HepG2 (cell line): ENCODE data around the gene GDAP1L1. TPM values are rescaled to one million over a fixed set of nuclear protein-coding genes. Genes with fewer than 3 reads are reported as not detected.

Experiments
- ATAC-seq: fragments of 200-7000 bp; cut with Tn5 transposase; 3 replicates; pipeline ENCODE4 v1.9.1; 2020; ENCODE audit warnings: mild to moderate bottlenecking, moderate library complexity
- BruUV-seq: library from RNA; stranded (reverse); fragments of 400-500 nt; replicated peaks from 2 replicates; lab custom pipeline; 2021; lab: Mats Ljungman, UMichigan
- CTCF ChIA-PET: fragments of 300-600 bp; formaldehyde crosslinking; extraction: SDS; loops from one replicate; lab custom pipeline; 2021; ENCODE audit warnings: low total read pairs, inconsistent platforms, low intra/inter-chr PET ratio; lab: Yijun Ruan, JAX
- POLR2A ChIA-PET: fragments of 350-600 bp; sonication (Branson Sonifier 250); formaldehyde crosslinking; loops from one replicate; lab custom pipeline; 2020; ENCODE audit warnings: antibody characterized with exemption, inconsistent platforms; lab: Yijun Ruan, JAX
- DNase-seq: peaks from one replicate; pipeline ENCODE4 v3.0.0-alpha.2; 2015; ENCODE audit warnings: low spot score
- FAIRE-seq: peaks from 3 replicates; lab custom pipeline; 2011; peaks lifted over from hg19 to GRCh38; lab: Jason Lieb, UNC
- H2AFZ ChIP-seq: one replicate; pipeline ENCODE4 v1.6.1; 2011; ENCODE audit warnings: low read length, inconsistent platforms
- H3K27ac ChIP-seq: fragments of 300-600 bp; 3 replicates; pipeline ENCODE4 v1.8.0; 2011; ENCODE audit warnings: mixed run types, mild to moderate bottlenecking, mixed read lengths, low read length, inconsistent platforms; ENCODE audit not compliant: insufficient read depth; ENCODE audit errors: extremely low read length
- H3K27me3 ChIP-seq, 2 experiments: fragments of 200-600 bp in 1 of 2; 2 replicates in 1 of 2; 3 replicates in 1 of 2; pipeline versions ENCODE4 v1.6.0 to v1.8.0; 2011; ENCODE audit warnings: low read length in 2 of 2, mild to moderate bottlenecking in 2 of 2, moderate library complexity in 2 of 2, inconsistent platforms in 1 of 2; ENCODE audit not compliant: insufficient read depth in 2 of 2, control insufficient read depth in 1 of 2
- H3K36me3 ChIP-seq, 2 experiments: fragments of 200-600 bp in 1 of 2; replicated peaks in 1 of 2; 2 replicates in 1 of 2; 3 replicates in 1 of 2; pipeline versions ENCODE4 v1.5.1 to v1.8.0; 2011; ENCODE audit warnings: low read length in 2 of 2, inconsistent platforms in 1 of 2; ENCODE audit not compliant: insufficient read depth in 2 of 2, control insufficient read depth in 1 of 2
- H3K4me1 ChIP-seq: 2 replicates; pipeline ENCODE4 v1.5.1; 2012; ENCODE audit warnings: low read length, inconsistent platforms; ENCODE audit not compliant: insufficient read depth
- H3K4me2 ChIP-seq: 2 replicates; pipeline ENCODE4 v1.6.0; 2011; ENCODE audit warnings: low read depth, low read length, inconsistent platforms
- H3K4me3 ChIP-seq, 3 experiments: fragments of 200-600 bp in 1 of 3; sonication (generic), shearing (Covaris generic) in 1 of 3; replicated peaks in 1 of 3; 2 replicates each; pipeline ENCODE4 v1.5.1; 2011 to 2016; ENCODE audit warnings: low read length in 3 of 3, inconsistent platforms in 2 of 3, low read depth in 2 of 3, mild to moderate bottlenecking in 2 of 3, control low read depth in 1 of 3, mixed read lengths in 1 of 3; ENCODE audit not compliant: insufficient read depth in 1 of 3
- H3K79me2 ChIP-seq: one replicate; pipeline ENCODE4 v1.6.1; 2011; ENCODE audit warnings: low read length, inconsistent platforms; ENCODE audit not compliant: insufficient read depth
- H3K9ac ChIP-seq: 2 replicates; pipeline ENCODE4 v1.6.0; 2011; ENCODE audit warnings: mild to moderate bottlenecking, low read depth, low read length, inconsistent platforms; ENCODE audit not compliant: insufficient read depth
- H3K9me3 ChIP-seq: 2 replicates; pipeline ENCODE4 v1.5.1; 2012; ENCODE audit warnings: mild to moderate bottlenecking, low read length
- H4K20me1 ChIP-seq: 2 replicates; pipeline ENCODE4 v1.6.0; 2011; ENCODE audit warnings: inconsistent platforms, mild to moderate bottlenecking, low read length, moderate library complexity; ENCODE audit not compliant: insufficient read depth
- CAMTA2 ChIP-seq: sonication (generic); formaldehyde crosslinking; IDR thresholded peaks from 2 replicates; pipeline ENCODE4 v1.4.0; 2020; ENCODE audit warnings: mild to moderate bottlenecking, missing genetic modification reagents, borderline replicate concordance
- ELF4 ChIP-seq: sonication (generic); formaldehyde crosslinking; IDR thresholded peaks from 2 replicates; pipeline ENCODE4 v1.5.0; 2020; ENCODE audit warnings: missing genetic modification reagents, mild to moderate bottlenecking, moderate library complexity, borderline replicate concordance
- FOXK1 ChIP-seq: sonication (generic); formaldehyde crosslinking; IDR thresholded peaks from 2 replicates; pipeline ENCODE4 v1.4.0; 2020; ENCODE audit warnings: low read depth, missing genetic modification reagents, borderline replicate concordance
- KAT2B ChIP-seq: fragments of 150-350 bp; IDR thresholded peaks from 2 replicates; pipeline ENCODE4 v1.6.1; 2014; ENCODE audit warnings: low read depth, low read length, borderline replicate concordance
- NFIC ChIP-seq: IDR thresholded peaks from 2 replicates; pipeline ENCODE4 v1.6.1; 2012; ENCODE audit warnings: mild to moderate bottlenecking, low read length, inconsistent platforms
- RFX3 ChIP-seq: IDR thresholded peaks from 2 replicates; pipeline ENCODE4 v1.6.1; 2016; ENCODE audit warnings: missing biosample characterization, missing genetic modification reagents
- SNAPC4 ChIP-seq: sonication (generic); formaldehyde crosslinking; IDR thresholded peaks from 2 replicates; pipeline ENCODE4 v1.4.0; 2020; ENCODE audit warnings: mild to moderate bottlenecking, missing genetic modification reagents
- ZNF124 ChIP-seq: sonication (generic); formaldehyde crosslinking; IDR thresholded peaks from 2 replicates; pipeline ENCODE4 v1.4.0; 2020; ENCODE audit warnings: missing genetic modification reagents
- ZNF441 ChIP-seq: sonication (generic); formaldehyde crosslinking; IDR thresholded peaks from 2 replicates; pipeline ENCODE4 v1.7.0; 2021; ENCODE audit warnings: missing genetic modification reagents, borderline replicate concordance
- ZNF513 ChIP-seq: sonication (generic); formaldehyde crosslinking; conservative IDR thresholded peaks from 2 replicates; pipeline ENCODE4 v1.5.0; 2020; ENCODE audit warnings: missing genetic modification reagents
- ZNF883 ChIP-seq: sonication (generic); formaldehyde crosslinking; IDR thresholded peaks from 2 replicates; pipeline ENCODE4 v1.5.1; 2020; ENCODE audit warnings: mild to moderate bottlenecking, missing genetic modification reagents; ENCODE audit errors: not compliant biosample characterization
- ZUFSP ChIP-seq: sonication (generic); formaldehyde crosslinking; IDR thresholded peaks from 2 replicates; pipeline ENCODE4 v1.9.0; 2021; ENCODE audit warnings: missing genetic modification reagents, mild to moderate bottlenecking, borderline replicate concordance
- WGBS: methylation state at CpG from one replicate; pipeline ENCODE4 v1.1.6; 2017; ENCODE audit warnings: low lambda C conversion rate; 5-methylcytosine and 5-hydroxymethylcytosine counted together
- in situ Hi-C: cut with HindIII; loops from 2 replicates; pipeline ENCODE4 v1.10.0; 2017; ENCODE audit warnings: low pct_unique_long_range_greater_than_20kb; ENCODE audit not compliant: extremely low pct_ligation_motif_present
- intact Hi-C: fragments of 100-400 bp; cut with micrococcal nuclease; formaldehyde crosslinking; loops from one replicate; pipeline ENCODE4 v1.10.0; 2022; ENCODE audit not compliant: unreplicated experiment
- polyA plus RNA-seq, 8 experiments: library from polyadenylated mRNA; depleted of rRNA in 3 of 8; stranded (reverse) in 7 of 8; unstranded in 1 of 8; fragments of >200 nt; fragmentation: Illumina TruSeq in 4 of 8; extraction: Trizol in 4 of 8; gene quantifications; 2 replicates each; pipeline versions ENCODE4 v1.2.1 to v1.2.3, GENCODE V29; 2011 to 2016; ENCODE audit warnings: low read depth in 4 of 8, missing spikeins in 1 of 8, mixed read lengths in 1 of 8; ENCODE audit not compliant: insufficient read depth in 1 of 8
- total RNA-seq, 5 experiments: library from RNA; depleted of rRNA; stranded (reverse); fragments of >200 nt; fragmentation: Illumina TruSeq; extraction: Trizol; gene quantifications; 2 replicates each; pipeline ENCODE4 v1.2.3, GENCODE V29; 2016; ENCODE audit warnings: low read depth in 1 of 5

The GDAP1L1 gene
- total and polyA plus RNA-seq, 2 of the 13 experiments (the other 11 are each of a cell fraction or from before 2014, with no cell fraction given), result 0.04 TPM; not detected in 1

- Histone ChIP-seq H3K79me2 (peaks cover 57% of the 10 kb centered on the region), H3K4me3 (peak within 1 kb of the TSS; percentile 91 to 96 (median 92)), H3K4me2 (peak within 1 kb of the TSS; percentile 94), H3K36me3 (0 out of 5 replicates have a peak, but pooled peaks cover 0 to 2% of the 10 kb centered on the region in 2 experiments), H2AFZ (peak within 1 kb of the TSS; percentile 2), H3K27ac (peak within 1 kb of the TSS; percentile 87), H3K9me3 (no peaks in the 10 kb centered on the region), H3K9ac (peak within 1 kb of the TSS; percentile 96), H3K27me3 (no peaks in the 10 kb centered on the region; a peak in 1 of 5 replicates), H3K4me1 (peaks cover 53% of the 10 kb centered on the region), H4K20me1 (peaks cover 44% of the 10 kb centered on the region)
- POLR2A ChIA-PET, result interaction anchor here (0.9 to 1.4 kb wide), 8 partner anchors 99 to 310 kb away, joined by 3 to 5 read pairs (median 4); partner anchors contain the start of gene TTPAL
- intact Hi-C loops (loop anchor here (1.0 to 10.0 kb wide), 3 partner anchors 145 to 674 kb away; partner anchors contain the start of genes HNF4A and YWHAB), in situ Hi-C loops (no loop called here)
- peak; percentile 94 for FAIRE-seq
- 1% methylated on average over 45 of the region's 79 CpGs for WGBS
- peak; percentile 99 for DNase-seq
- CTCF ChIA-PET, result no interaction called here
- no TSS peak for BruUV-seq
- peak; percentile 91 for ATAC-seq
- no peak; the same call in 1 of the 2 replicates for TF ChIP-seq ZNF513 (CRISPR knock-in tag)
- TF ChIP-seq KAT2B, result no peak
- peak; percentile 81; the same call in 1 of the 2 replicates for TF ChIP-seq ELF4
- TF ChIP-seq SNAPC4 (CRISPR knock-in tag), result peak; percentile 3; the same call in 1 of the 2 replicates
- peak; percentile 68 for TF ChIP-seq ZNF124 (CRISPR knock-in tag)
- TF ChIP-seq NFIC, result no peak; the same call in 1 of the 2 replicates
- peak; percentile 100 for TF ChIP-seq FOXK1 (CRISPR knock-in tag)
- no peak for TF ChIP-seq ZUFSP (CRISPR knock-in tag)
- peak; percentile 55; the same call in 1 of the 2 replicates for TF ChIP-seq ZNF441
- no peak; the same call in 1 of the 2 replicates for TF ChIP-seq RFX3
- peak; percentile 73 for TF ChIP-seq ZNF883
- TF ChIP-seq CAMTA2 (CRISPR knock-in tag), result no peak; the same call in 1 of the 2 replicates
Measured at GRCh38 chr20:44210406-44211176, 36.5 kb upstream of the GDAP1L1 start, which contains the start of gene OSER1. OSER1 (minus strand) TSS chr20:44210771; CDS start chr20:44206957, 3,814 bp downstream.
